ENCODE results near the gene KCNT2. TPM values are rescaled to one million over a fixed set of nuclear protein-coding genes. Genes with fewer than 3 reads are reported as not detected.

Gene KCNT2
- polyA plus RNA-seq, 1 donor from 2014 or later, result 21.4 TPM

DNA sequence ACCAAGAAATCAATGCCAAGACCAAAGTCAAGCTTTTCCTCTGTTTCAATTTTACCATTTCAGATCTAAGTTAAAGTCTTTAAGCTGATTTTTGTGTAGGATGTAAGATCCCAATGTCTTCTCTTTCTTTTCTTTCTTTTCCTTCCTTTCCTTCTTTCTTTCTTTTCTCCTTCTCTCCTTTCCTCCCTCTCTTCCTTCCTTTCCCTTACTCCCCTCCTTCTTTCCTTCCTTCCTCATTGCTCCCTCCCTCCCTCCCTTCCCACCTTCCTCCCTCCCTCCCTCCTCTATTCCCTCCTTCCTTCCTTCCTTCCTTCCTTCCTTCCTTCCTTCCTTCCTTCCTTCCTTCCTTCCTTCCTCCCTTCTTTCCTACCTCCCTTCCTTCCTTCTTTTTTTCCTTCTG, 197.5 kb downstream of the KCNT2 start:
- TF ChIP-seq EZH2 (IDR thresholded peaks at IDR 0.05; ENCODE audit: borderline replicate concordance, insufficient read depth, low read length, poor library complexity, severe bottlenecking), result no peak
- no peak for TF ChIP-seq RAD21 (conservative IDR thresholded peaks at IDR 0.05)
- no peak for TF ChIP-seq SMC3 (conservative IDR thresholded peaks at IDR 0.05; ENCODE audit: poor library complexity)
- TF ChIP-seq POLR2AphosphoS5 (IDR thresholded peaks at IDR 0.05), result no peak
- TF ChIP-seq, protein P1, sequence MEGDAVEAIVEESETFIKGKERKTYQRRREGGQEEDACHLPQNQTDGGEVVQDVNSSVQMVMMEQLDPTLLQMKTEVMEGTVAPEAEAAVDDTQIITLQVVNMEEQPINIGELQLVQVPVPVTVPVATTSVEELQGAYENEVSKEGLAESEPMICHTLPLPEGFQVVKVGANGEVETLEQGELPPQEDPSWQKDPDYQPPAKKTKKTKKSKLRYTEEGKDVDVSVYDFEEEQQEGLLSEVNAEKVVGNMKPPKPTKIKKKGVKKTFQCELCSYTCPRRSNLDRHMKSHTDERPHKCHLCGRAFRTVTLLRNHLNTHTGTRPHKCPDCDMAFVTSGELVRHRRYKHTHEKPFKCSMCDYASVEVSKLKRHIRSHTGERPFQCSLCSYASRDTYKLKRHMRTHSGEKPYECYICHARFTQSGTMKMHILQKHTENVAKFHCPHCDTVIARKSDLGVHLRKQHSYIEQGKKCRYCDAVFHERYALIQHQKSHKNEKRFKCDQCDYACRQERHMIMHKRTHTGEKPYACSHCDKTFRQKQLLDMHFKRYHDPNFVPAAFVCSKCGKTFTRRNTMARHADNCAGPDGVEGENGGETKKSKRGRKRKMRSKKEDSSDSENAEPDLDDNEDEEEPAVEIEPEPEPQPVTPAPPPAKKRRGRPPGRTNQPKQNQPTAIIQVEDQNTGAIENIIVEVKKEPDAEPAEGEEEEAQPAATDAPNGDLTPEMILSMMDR (IDR thresholded peaks at IDR 0.05; ENCODE audit: poor library complexity, severe bottlenecking), result no peak
- TF ChIP-seq, protein P2, sequence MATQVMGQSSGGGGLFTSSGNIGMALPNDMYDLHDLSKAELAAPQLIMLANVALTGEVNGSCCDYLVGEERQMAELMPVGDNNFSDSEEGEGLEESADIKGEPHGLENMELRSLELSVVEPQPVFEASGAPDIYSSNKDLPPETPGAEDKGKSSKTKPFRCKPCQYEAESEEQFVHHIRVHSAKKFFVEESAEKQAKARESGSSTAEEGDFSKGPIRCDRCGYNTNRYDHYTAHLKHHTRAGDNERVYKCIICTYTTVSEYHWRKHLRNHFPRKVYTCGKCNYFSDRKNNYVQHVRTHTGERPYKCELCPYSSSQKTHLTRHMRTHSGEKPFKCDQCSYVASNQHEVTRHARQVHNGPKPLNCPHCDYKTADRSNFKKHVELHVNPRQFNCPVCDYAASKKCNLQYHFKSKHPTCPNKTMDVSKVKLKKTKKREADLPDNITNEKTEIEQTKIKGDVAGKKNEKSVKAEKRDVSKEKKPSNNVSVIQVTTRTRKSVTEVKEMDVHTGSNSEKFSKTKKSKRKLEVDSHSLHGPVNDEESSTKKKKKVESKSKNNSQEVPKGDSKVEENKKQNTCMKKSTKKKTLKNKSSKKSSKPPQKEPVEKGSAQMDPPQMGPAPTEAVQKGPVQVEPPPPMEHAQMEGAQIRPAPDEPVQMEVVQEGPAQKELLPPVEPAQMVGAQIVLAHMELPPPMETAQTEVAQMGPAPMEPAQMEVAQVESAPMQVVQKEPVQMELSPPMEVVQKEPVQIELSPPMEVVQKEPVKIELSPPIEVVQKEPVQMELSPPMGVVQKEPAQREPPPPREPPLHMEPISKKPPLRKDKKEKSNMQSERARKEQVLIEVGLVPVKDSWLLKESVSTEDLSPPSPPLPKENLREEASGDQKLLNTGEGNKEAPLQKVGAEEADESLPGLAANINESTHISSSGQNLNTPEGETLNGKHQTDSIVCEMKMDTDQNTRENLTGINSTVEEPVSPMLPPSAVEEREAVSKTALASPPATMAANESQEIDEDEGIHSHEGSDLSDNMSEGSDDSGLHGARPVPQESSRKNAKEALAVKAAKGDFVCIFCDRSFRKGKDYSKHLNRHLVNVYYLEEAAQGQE (IDR thresholded peaks at IDR 0.05; ENCODE audit: borderline replicate concordance), result no peak
- no peak for TF ChIP-seq EP300 (conservative IDR thresholded peaks at IDR 0.05; ENCODE audit: poor library complexity, severe bottlenecking)
- TF ChIP-seq TAF1 (IDR thresholded peaks at IDR 0.05; ENCODE audit: low read depth), result no peak
- TF ChIP-seq MXI1 (conservative IDR thresholded peaks at IDR 0.05; ENCODE audit: poor library complexity, severe bottlenecking), result no peak
- no peaks in the 10 kb centered on the region for H3K36me3 ChIP-seq (ENCODE audit: insufficient read depth, low read length)
- no peak overlapping the region for H3K4me2 ChIP-seq (ENCODE audit: low read length)
- no peaks in the 10 kb centered on the region for H3K9me3 ChIP-seq (ENCODE audit: low read length)
- no peaks in the 10 kb centered on the region for H4K20me1 ChIP-seq (ENCODE audit: insufficient read depth)
- no peaks in the 10 kb centered on the region for H3K79me2 ChIP-seq (replicated peaks; ENCODE audit: insufficient read depth, low read length)
- H2AFZ ChIP-seq (ENCODE audit: low read depth, low read length), result no peak overlapping the region
- H3F3A ChIP-seq (ENCODE audit: insufficient read depth, low read length, poor library complexity, severe bottlenecking), result no peaks in the 10 kb centered on the region
- no peaks in the 10 kb centered on the region for H3K27me3 ChIP-seq (ENCODE audit: insufficient read depth, low read depth, low read length)
- no peaks in the 10 kb centered on the region for H3K9me2 ChIP-seq (ENCODE audit: insufficient read depth, low read length)
- H3K27ac ChIP-seq (ENCODE audit: low read length), result no peak overlapping the region
- no peak overlapping the region for H3K9ac ChIP-seq (ENCODE audit: low read length)
- H3K4me3 ChIP-seq (ENCODE audit: low read length), result no peak overlapping the region

DNA sequence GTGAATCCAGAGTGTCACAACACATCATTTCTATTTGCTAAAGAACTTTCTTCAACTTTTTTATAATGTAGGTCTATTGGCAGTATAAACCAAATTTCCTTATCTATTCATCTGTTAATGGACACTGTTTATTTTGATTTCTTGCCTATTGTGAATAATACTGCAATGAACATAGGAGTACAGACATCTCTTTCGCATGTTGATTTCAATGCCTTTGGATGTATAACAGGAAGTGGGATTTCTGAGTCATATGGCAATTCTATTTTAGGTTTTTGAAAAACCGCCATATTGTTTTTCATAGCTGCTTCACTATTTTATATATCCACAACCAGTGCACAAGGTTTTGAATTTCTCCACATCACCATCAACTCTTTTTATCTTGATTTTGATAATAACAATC, 198.7 kb downstream of the KCNT2 start:
- no peaks in the 10 kb centered on the region for H3K9me2 ChIP-seq (ENCODE audit: insufficient read depth, low read length)
- no peaks in the 10 kb centered on the region for H4K20me1 ChIP-seq (ENCODE audit: insufficient read depth)

More for the DNA sequence above, 198.7 kb downstream of the KCNT2 start:
- H3K4me2 ChIP-seq (ENCODE audit: low read length), result no peak overlapping the region
- no peaks in the 10 kb centered on the region for H3K36me3 ChIP-seq (ENCODE audit: insufficient read depth, low read length)
- no peaks in the 10 kb centered on the region for H3K79me2 ChIP-seq (replicated peaks; ENCODE audit: insufficient read depth, low read length)
- no peak overlapping the region for H3K27ac ChIP-seq (ENCODE audit: low read length)
- no peak overlapping the region for H3K4me3 ChIP-seq (ENCODE audit: low read length)
- H3F3A ChIP-seq (ENCODE audit: insufficient read depth, low read length, poor library complexity, severe bottlenecking), result no peaks in the 10 kb centered on the region
- H3K27me3 ChIP-seq (ENCODE audit: insufficient read depth, low read depth, low read length), result no peaks in the 10 kb centered on the region
- no peaks in the 10 kb centered on the region for H3K9me3 ChIP-seq (ENCODE audit: low read length)
- TF ChIP-seq, protein P2 (IDR thresholded peaks at IDR 0.05; ENCODE audit: borderline replicate concordance), result no peak
- TF ChIP-seq RAD21 (conservative IDR thresholded peaks at IDR 0.05) (no peak), TAF1 (IDR thresholded peaks at IDR 0.05; ENCODE audit: low read depth) (no peak), POLR2AphosphoS5 (IDR thresholded peaks at IDR 0.05) (no peak), SMC3 (conservative IDR thresholded peaks at IDR 0.05; ENCODE audit: poor library complexity) (no peak), MXI1 (conservative IDR thresholded peaks at IDR 0.05; ENCODE audit: poor library complexity, severe bottlenecking) (no peak), EP300 (conservative IDR thresholded peaks at IDR 0.05; ENCODE audit: poor library complexity, severe bottlenecking) (no peak), EZH2 (IDR thresholded peaks at IDR 0.05; ENCODE audit: borderline replicate concordance, insufficient read depth, low read length, poor library complexity, severe bottlenecking) (no peak)
- TF ChIP-seq, protein P1 (IDR thresholded peaks at IDR 0.05; ENCODE audit: poor library complexity, severe bottlenecking), result no peak
- no peak overlapping the region for H2AFZ ChIP-seq (ENCODE audit: low read depth, low read length)
- H3K9ac ChIP-seq (ENCODE audit: low read length), result no peak overlapping the region

Data from neural cell (in vitro differentiated cells).